Stomach (tissue), 9 donors: ENCODE measurements around the gene CHAT. TPM values are rescaled to one million over a fixed set of nuclear protein-coding genes. Genes with fewer than 3 reads are reported as not detected.

Experiments used
- DNase-seq, 2 donors: peaks; one replicate each; pipeline versions ENCODE4 v3.0.0 to v3.0.0-alpha.2; 2013 to 2019
- H3K27ac ChIP-seq, 5 donors: fragments of 200-600 bp in 4 of 5; sonication (generic) in 4 of 5; one replicate each; pipeline ENCODE4 v1.5.1; 2013 to 2019; ENCODE audit warnings: mild to moderate bottlenecking in 1 of 5, moderate library complexity in 1 of 5
- H3K27me3 ChIP-seq, 3 donors: fragments of 200-600 bp; sonication (generic); one replicate each; pipeline ENCODE4 v1.5.1; 2017 to 2019; ENCODE audit warnings: mixed run types in 1 of 3
- H3K36me3 ChIP-seq, 4 donors: fragments of 200-600 bp; sonication (generic); 1 replicate in 3 of 4; 2 replicates in 1 of 4; pipeline ENCODE4 v1.5.1; 2016 to 2019
- H3K4me1 ChIP-seq, 4 donors: fragments of 200-600 bp; sonication (generic); one replicate each; pipeline ENCODE4 v1.5.1; 2016 to 2019
- H3K4me3 ChIP-seq, 4 donors: fragments of 200-600 bp; sonication (generic) in 3 of 4; one replicate each; pipeline ENCODE4 v1.5.1; 2016 to 2019; ENCODE audit warnings: mild to moderate bottlenecking in 1 of 4
- H3K9me3 ChIP-seq, 4 donors: fragments of 200-600 bp; sonication (generic); one replicate each; pipeline ENCODE4 v1.5.1; 2016 to 2019
- CTCF ChIP-seq, 7 experiments: fragments of 450-650 bp in 4 of 7; fragments of 200-600 bp in 3 of 7; sonication (generic) in 3 of 7; IDR thresholded peaks; one replicate each; pipeline ENCODE4 v1.5.1; 2016 to 2019; ENCODE audit warnings: antibody characterized with exemption in 7 of 7, control low read depth in 2 of 7, mild to moderate bottlenecking in 1 of 7
- EP300 ChIP-seq: sonication (generic); formaldehyde crosslinking; IDR thresholded peaks from one replicate; pipeline ENCODE4 v1.6.1; 2017; ENCODE audit warnings: antibody characterized with exemption
- POLR2A ChIP-seq, 4 donors: fragments of 450-650 bp; IDR thresholded peaks; one replicate each; pipeline ENCODE4 v1.6.1; 2016; ENCODE audit warnings: antibody characterized with exemption in 4 of 4, control low read depth in 2 of 4, mild to moderate bottlenecking in 1 of 4, moderate library complexity in 1 of 4
- POLR2AphosphoS5 ChIP-seq, 3 donors: sonication (generic); formaldehyde crosslinking; IDR thresholded peaks; one replicate each; pipeline ENCODE4 v1.6.1; 2016; ENCODE audit warnings: antibody characterized with exemption in 3 of 3
- WGBS, 5 donors: extraction: QIAGEN DNeasy Blood & Tissue Kit in 3 of 5; methylation state at CpG; one replicate each; pipeline versions ENCODE4 v1.1.5 to v1.1.7; 2013 to 2018; 5-methylcytosine and 5-hydroxymethylcytosine counted together
- intact Hi-C: fragments of 100-400 bp; cut with DNase I; formaldehyde crosslinking; loops from one replicate; pipeline ENCODE4 v1.15.1; 2023; ENCODE audit warnings: low total_unique reads
- polyA plus RNA-seq, 3 donors: library from polyadenylated mRNA; stranded (reverse); fragments of 200-250 nt; gene quantifications; one replicate each; pipeline ENCODE4 v1.2.3, GENCODE V29; 2013
- total RNA-seq, 5 donors: library from RNA; depleted of rRNA; stranded (reverse); fragments of >200 nt; gene quantifications; one replicate each; pipeline versions ENCODE4 v1.1.0 to v1.2.3, GENCODE V29; 2014 to 2016
- donor health status: healthy with polysubstance abuse.
- donor health status: Bipolar disorder and iron deficiency.
- donor health status: healthy.

CHAT gene
- total and polyA plus RNA-seq, 8 donors: 8.7 TPM; not detected in 7

GRCh38 chr10:49569031-49569631, 44.7 kb upstream of the CHAT start:
- Histone ChIP-seq H3K27ac (no peak overlapping the region), H3K4me3 (no peak overlapping the region), H3K27me3 (peaks cover 0 to 8% (median 0%) of the 10 kb centered on the region in 3 donors), H3K4me1 (no peaks in the 10 kb centered on the region), H3K9me3 (peaks cover 0 to 14% (median 6%) of the 10 kb centered on the region in 4 donors), H3K36me3 (no peaks in the 10 kb centered on the region)
- WGBS, 5 donors: 43 to 58% (median 52%) methylated on average over 3 of the region's 3 CpGs
- DNase-seq: no peak
- intact Hi-C loops: no loop called here
- no peak for TF ChIP-seq POLR2AphosphoS5 (IDR thresholded peaks at IDR 0.05)
- no peak for TF ChIP-seq POLR2A (IDR thresholded peaks at IDR 0.05)
- no peak for TF ChIP-seq EP300
- no peak for TF ChIP-seq CTCF (IDR thresholded peaks at IDR 0.05)

DNA sequence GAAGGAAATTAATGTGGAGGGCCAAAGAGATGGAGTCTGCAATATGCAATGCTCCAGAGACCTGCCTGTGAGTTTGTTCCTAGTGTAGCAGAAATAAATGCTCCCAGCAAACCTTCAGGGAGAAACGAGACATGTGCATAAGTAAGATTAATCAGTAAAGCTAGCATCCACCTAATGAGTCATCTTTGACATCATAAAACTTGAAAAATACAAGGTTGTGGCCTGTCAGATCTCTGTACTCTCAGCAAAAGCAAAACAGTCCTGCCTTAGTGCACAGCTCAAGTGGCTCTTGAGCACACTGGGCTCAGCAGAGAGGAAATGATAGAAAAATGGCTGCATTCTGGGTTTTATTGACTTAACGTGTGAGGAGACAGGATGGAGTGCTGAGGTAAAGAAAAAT, 42.4 kb upstream of the CHAT start:
- 36 to 46% (median 38%) methylated on average over 2 of the region's 2 CpGs for WGBS, 5 donors
- no peaks in the 10 kb centered on the region for H3K4me1 ChIP-seq
- H3K36me3 ChIP-seq: no peaks in the 10 kb centered on the region
- DNase-seq: no peak
- no peak for TF ChIP-seq POLR2AphosphoS5 (IDR thresholded peaks at IDR 0.05)
- no peak for TF ChIP-seq EP300
- peaks cover 0 to 4% (median 0%) of the 10 kb centered on the region in 3 donors for H3K27me3 ChIP-seq
- intact Hi-C loops: no loop called here
- H3K27ac ChIP-seq: no peak overlapping the region
- no peak overlapping the region for H3K4me3 ChIP-seq
- H3K9me3 ChIP-seq: peaks cover 0 to 14% (median 6%) of the 10 kb centered on the region in 4 donors

- TF ChIP-seq CTCF (IDR thresholded peaks at IDR 0.05) (no peak), EP300 (no peak), POLR2AphosphoS5 (IDR thresholded peaks at IDR 0.05) (no peak), POLR2A (IDR thresholded peaks at IDR 0.05) (no peak)
- intact Hi-C loops: no loop called here
- DNase-seq: no peak
- H3K27me3 ChIP-seq: peaks cover 0 to 4% (median 0%) of the 10 kb centered on the region in 3 donors
- H3K27ac ChIP-seq: no peak overlapping the region
- H3K4me1 ChIP-seq: no peaks in the 10 kb centered on the region
- WGBS, 5 donors: 62 to 79% (median 70%) methylated on average over 9 of the region's 9 CpGs
- no peak overlapping the region for H3K4me3 ChIP-seq
- peaks cover 0 to 14% (median 6%) of the 10 kb centered on the region in 4 donors for H3K9me3 ChIP-seq
- H3K36me3 ChIP-seq: no peaks in the 10 kb centered on the region
Observed at GRCh38 chr10:49572594-49573114, 41.2 kb upstream of the CHAT start.

DNA sequence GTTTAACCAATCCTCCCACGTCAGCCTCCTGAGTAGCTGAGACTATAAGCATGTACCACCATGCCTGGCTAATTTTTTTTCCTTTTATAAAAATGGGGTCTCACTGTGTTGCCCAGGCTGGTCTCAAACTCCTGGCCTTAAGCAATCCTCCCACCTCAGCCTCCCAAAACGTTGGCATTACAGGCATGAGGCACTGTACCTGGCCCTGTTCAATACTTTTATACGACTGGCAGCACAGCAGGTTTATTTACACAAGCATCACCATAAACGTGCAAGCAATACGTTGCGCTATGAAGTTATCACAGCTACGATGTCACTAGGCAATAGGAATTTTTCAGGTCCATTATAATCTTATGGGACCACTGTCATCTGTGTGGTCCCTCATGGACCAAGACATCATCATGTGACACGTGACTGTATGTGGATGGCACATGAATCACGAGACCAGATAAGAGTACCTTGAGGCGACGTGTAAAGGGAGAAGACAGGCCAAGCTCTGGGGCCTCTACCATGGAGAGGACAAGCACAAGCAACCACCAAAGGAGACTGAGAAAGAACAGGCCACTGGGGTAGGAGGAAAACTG, 38.3 kb upstream of the CHAT start:
- intact Hi-C loops: no loop called here
- peaks cover 0 to 4% (median 0%) of the 10 kb centered on the region in 3 donors for H3K27me3 ChIP-seq
- H3K27ac ChIP-seq: no peak overlapping the region
- TF ChIP-seq CTCF (IDR thresholded peaks at IDR 0.05): no peak
- no peak for TF ChIP-seq POLR2A (IDR thresholded peaks at IDR 0.05)
- TF ChIP-seq POLR2AphosphoS5 (IDR thresholded peaks at IDR 0.05): no peak
- no peak for TF ChIP-seq EP300
- no peaks in the 10 kb centered on the region for H3K9me3 ChIP-seq
- peaks cover 0 to 6% (median 0%) of the 10 kb centered on the region in 4 donors for H3K4me1 ChIP-seq
- no peak overlapping the region for H3K4me3 ChIP-seq
- WGBS, 5 donors: 78 to 82% (median 81%) methylated on average over 11 of the region's 11 CpGs
- no peaks in the 10 kb centered on the region for H3K36me3 ChIP-seq
- DNase-seq: no peak
